ENCODE measurements around the gene RPS6KA6.

The RPS6KA6 gene

DNA sequence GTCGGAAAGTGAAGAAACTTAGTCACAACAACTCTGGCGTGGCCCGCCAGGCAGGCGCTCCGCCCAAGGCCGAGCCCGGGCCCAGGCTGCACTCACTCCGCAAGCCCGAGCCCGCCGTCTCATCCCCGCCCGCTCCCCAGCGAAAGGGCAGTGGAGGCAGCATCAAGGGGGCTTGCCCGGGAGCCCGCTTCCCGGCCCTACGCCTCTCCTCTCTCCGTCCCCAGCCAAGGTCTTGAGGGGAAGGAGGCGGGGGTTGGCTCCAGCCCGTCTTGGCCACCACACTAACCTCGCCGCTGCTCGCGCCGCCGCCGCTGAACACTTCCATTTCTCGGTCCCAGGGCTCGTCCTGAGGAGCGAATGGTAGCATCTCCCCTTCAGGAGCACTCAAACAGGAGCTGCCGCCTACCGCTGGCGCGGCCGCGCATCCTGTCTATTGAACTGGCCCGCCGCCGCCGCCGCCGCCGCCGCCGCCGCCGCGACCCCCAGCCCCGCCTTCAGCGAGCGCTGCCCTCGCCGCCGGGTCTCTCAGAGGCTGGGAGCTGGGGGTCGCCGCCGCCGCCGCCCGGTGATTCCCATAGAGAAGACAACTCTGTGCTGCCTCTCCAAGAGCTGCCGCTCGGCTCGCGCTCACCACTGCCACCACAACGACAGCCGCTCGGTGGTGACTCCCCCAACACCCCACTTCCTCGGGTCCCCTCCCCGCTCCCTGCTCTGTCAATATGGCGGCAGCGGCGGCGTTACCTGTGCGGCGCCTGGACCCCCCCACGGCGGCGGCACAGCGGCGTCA lies at the start of gene RPS6KA6 (continued):
- TF ChIP-seq, protein P1, sequence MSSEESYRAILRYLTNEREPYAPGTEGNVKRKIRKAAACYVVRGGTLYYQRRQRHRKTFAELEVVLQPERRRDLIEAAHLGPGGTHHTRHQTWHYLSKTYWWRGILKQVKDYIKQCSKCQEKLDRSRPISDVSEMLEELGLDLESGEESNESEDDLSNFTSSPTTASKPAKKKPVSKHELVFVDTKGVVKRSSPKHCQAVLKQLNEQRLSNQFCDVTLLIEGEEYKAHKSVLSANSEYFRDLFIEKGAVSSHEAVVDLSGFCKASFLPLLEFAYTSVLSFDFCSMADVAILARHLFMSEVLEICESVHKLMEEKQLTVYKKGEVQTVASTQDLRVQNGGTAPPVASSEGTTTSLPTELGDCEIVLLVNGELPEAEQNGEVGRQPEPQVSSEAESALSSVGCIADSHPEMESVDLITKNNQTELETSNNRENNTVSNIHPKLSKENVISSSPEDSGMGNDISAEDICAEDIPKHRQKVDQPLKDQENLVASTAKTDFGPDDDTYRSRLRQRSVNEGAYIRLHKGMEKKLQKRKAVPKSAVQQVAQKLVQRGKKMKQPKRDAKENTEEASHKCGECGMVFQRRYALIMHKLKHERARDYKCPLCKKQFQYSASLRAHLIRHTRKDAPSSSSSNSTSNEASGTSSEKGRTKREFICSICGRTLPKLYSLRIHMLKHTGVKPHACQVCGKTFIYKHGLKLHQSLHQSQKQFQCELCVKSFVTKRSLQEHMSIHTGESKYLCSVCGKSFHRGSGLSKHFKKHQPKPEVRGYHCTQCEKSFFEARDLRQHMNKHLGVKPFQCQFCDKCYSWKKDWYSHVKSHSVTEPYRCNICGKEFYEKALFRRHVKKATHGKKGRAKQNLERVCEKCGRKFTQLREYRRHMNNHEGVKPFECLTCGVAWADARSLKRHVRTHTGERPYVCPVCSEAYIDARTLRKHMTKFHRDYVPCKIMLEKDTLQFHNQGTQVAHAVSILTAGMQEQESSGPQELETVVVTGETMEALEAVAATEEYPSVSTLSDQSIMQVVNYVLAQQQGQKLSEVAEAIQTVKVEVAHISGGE (tag by site-specific recombination; conservative IDR thresholded peaks at IDR 0.05; ENCODE audit: low read depth): no peak
- TF ChIP-seq ZNF561 (tag by site-specific recombination; IDR thresholded peaks at IDR 0.05; ENCODE audit: borderline replicate concordance) (no peak), ZNF558 (tag by site-specific recombination; IDR thresholded peaks at IDR 0.05) (no peak), MYNN (tag by site-specific recombination; IDR thresholded peaks at IDR 0.05; ENCODE audit: borderline replicate concordance) (no peak), ZIC2 (tag by site-specific recombination; IDR thresholded peaks at IDR 0.05) (no peak), ZNF341 (tag by site-specific recombination; IDR thresholded peaks at IDR 0.05; ENCODE audit: low read depth) (no peak), ZNF121 (tag by site-specific recombination; IDR thresholded peaks at IDR 0.05) (no peak), ZNF791 (tag by site-specific recombination; IDR thresholded peaks at IDR 0.05) (no peak), ZNF530 (tag by site-specific recombination; IDR thresholded peaks at IDR 0.05; ENCODE audit: low read depth) (no peak), YY1 (tag by site-specific recombination; IDR thresholded peaks at IDR 0.05) (0 out of 2 replicates have a peak, but pooled peaks have one; percentile 16), ZNF366 (tag by site-specific recombination; conservative IDR thresholded peaks at IDR 0.05) (no peak), GLI2 (tag by site-specific recombination; IDR thresholded peaks at IDR 0.05; ENCODE audit: borderline replicate concordance, low read depth) (no peak), ZNF792 (tag by site-specific recombination; IDR thresholded peaks at IDR 0.05) (no peak), TRIM28 (IDR thresholded peaks at IDR 0.05; ENCODE audit: borderline replicate concordance, low read length) (no peak), ZNF423 (tag by site-specific recombination; IDR thresholded peaks at IDR 0.05) (no peak), ZNF157 (tag by site-specific recombination; IDR thresholded peaks at IDR 0.05) (no peak), ZNF548 (tag by site-specific recombination; IDR thresholded peaks at IDR 0.05) (no peak), ZBTB17 (tag by site-specific recombination; IDR thresholded peaks at IDR 0.05) (no peak)
- TF ChIP-seq, protein P2, sequence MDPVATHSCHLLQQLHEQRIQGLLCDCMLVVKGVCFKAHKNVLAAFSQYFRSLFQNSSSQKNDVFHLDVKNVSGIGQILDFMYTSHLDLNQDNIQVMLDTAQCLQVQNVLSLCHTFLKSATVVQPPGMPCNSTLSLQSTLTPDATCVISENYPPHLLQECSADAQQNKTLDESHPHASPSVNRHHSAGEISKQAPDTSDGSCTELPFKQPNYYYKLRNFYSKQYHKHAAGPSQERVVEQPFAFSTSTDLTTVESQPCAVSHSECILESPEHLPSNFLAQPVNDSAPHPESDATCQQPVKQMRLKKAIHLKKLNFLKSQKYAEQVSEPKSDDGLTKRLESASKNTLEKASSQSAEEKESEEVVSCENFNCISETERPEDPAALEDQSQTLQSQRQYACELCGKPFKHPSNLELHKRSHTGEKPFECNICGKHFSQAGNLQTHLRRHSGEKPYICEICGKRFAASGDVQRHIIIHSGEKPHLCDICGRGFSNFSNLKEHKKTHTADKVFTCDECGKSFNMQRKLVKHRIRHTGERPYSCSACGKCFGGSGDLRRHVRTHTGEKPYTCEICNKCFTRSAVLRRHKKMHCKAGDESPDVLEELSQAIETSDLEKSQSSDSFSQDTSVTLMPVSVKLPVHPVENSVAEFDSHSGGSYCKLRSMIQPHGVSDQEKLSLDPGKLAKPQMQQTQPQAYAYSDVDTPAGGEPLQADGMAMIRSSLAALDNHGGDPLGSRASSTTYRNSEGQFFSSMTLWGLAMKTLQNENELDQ (tag by site-specific recombination; IDR thresholded peaks at IDR 0.05; ENCODE audit: low read depth): no peak
- TF ChIP-seq, protein P3, sequence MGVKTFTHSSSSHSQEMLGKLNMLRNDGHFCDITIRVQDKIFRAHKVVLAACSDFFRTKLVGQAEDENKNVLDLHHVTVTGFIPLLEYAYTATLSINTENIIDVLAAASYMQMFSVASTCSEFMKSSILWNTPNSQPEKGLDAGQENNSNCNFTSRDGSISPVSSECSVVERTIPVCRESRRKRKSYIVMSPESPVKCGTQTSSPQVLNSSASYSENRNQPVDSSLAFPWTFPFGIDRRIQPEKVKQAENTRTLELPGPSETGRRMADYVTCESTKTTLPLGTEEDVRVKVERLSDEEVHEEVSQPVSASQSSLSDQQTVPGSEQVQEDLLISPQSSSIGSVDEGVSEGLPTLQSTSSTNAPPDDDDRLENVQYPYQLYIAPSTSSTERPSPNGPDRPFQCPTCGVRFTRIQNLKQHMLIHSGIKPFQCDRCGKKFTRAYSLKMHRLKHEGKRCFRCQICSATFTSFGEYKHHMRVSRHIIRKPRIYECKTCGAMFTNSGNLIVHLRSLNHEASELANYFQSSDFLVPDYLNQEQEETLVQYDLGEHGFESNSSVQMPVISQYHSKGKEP (tag by site-specific recombination; IDR thresholded peaks at IDR 0.05): no peak
- TF ChIP-seq, protein P4, sequence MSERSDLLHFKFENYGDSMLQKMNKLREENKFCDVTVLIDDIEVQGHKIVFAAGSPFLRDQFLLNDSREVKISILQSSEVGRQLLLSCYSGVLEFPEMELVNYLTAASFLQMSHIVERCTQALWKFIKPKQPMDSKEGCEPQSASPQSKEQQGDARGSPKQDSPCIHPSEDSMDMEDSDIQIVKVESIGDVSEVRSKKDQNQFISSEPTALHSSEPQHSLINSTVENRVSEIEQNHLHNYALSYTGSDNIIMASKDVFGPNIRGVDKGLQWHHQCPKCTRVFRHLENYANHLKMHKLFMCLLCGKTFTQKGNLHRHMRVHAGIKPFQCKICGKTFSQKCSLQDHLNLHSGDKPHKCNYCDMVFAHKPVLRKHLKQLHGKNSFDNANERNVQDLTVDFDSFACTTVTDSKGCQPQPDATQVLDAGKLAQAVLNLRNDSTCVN (tag by site-specific recombination; optimal IDR thresholded peaks at IDR 0.05): peak; percentile 65
- TF ChIP-seq, protein P5, sequence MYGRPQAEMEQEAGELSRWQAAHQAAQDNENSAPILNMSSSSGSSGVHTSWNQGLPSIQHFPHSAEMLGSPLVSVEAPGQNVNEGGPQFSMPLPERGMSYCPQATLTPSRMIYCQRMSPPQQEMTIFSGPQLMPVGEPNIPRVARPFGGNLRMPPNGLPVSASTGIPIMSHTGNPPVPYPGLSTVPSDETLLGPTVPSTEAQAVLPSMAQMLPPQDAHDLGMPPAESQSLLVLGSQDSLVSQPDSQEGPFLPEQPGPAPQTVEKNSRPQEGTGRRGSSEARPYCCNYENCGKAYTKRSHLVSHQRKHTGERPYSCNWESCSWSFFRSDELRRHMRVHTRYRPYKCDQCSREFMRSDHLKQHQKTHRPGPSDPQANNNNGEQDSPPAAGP (tag by site-specific recombination; IDR thresholded peaks at IDR 0.05): no peak
- TF ChIP-seq, protein P6, sequence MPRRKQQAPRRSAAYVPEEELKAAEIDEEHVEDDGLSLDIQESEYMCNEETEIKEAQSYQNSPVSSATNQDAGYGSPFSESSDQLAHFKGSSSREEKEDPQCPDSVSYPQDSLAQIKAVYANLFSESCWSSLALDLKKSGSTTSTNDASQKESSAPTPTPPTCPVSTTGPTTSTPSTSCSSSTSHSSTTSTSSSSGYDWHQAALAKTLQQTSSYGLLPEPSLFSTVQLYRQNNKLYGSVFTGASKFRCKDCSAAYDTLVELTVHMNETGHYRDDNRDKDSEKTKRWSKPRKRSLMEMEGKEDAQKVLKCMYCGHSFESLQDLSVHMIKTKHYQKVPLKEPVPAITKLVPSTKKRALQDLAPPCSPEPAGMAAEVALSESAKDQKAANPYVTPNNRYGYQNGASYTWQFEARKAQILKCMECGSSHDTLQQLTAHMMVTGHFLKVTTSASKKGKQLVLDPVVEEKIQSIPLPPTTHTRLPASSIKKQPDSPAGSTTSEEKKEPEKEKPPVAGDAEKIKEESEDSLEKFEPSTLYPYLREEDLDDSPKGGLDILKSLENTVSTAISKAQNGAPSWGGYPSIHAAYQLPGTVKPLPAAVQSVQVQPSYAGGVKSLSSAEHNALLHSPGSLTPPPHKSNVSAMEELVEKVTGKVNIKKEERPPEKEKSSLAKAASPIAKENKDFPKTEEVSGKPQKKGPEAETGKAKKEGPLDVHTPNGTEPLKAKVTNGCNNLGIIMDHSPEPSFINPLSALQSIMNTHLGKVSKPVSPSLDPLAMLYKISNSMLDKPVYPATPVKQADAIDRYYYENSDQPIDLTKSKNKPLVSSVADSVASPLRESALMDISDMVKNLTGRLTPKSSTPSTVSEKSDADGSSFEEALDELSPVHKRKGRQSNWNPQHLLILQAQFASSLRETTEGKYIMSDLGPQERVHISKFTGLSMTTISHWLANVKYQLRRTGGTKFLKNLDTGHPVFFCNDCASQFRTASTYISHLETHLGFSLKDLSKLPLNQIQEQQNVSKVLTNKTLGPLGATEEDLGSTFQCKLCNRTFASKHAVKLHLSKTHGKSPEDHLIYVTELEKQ (tag by site-specific recombination; IDR thresholded peaks at IDR 0.05; ENCODE audit: borderline replicate concordance): no peak

All from HEK293 (cell line).